Activated CD4-positive, alpha-beta memory T cell treated with anti-CD3 and anti-CD28 coated beads, Interleukin-2, amount 10 ng/mL, durations not matched to agents 7 days and 5 days (primary cell): ENCODE results near the gene IL7R. TPM values are rescaled to one million over a fixed set of nuclear protein-coding genes. Genes with fewer than 3 reads are reported as not detected.

Experiments used
- CTCF ChIA-PET: fragments of 350-600 bp; sonication (Branson Sonifier 250); formaldehyde crosslinking; loops from one replicate; lab custom pipeline; 2021; ENCODE audit warnings: antibody characterized with exemption, inconsistent platforms; lab: Charles Lee
- POLR2A ChIA-PET: fragments of 350-600 bp; sonication (Branson Sonifier 250); formaldehyde crosslinking; loops from one replicate; lab custom pipeline; 2021; ENCODE audit warnings: antibody characterized with exemption; lab: Charles Lee
- DNase-seq: peaks from one replicate; pipeline ENCODE4 v3.0.0-alpha.2; 2020
- H3K27ac Mint-ChIP-seq: one replicate; pipeline ENCODE4 v1.8.0; 2021; ENCODE audit warnings: mild to moderate bottlenecking, mixed read lengths
- H3K27me3 Mint-ChIP-seq: one replicate; pipeline ENCODE4 v1.8.0; 2021; ENCODE audit warnings: mixed read lengths
- H3K36me3 Mint-ChIP-seq: one replicate; pipeline ENCODE4 v1.8.0; 2021; ENCODE audit warnings: low read depth, mixed read lengths
- H3K4me1 Mint-ChIP-seq: one replicate; pipeline ENCODE4 v1.8.0; 2021; ENCODE audit warnings: mixed read lengths
- H3K4me3 Mint-ChIP-seq: one replicate; pipeline ENCODE4 v1.8.0; 2021; ENCODE audit warnings: mild to moderate bottlenecking, mixed read lengths
- H3K9me3 Mint-ChIP-seq: one replicate; pipeline ENCODE4 v1.8.0; 2021; ENCODE audit warnings: mixed read lengths
- total RNA-seq, 2 experiments: library from RNA; stranded (reverse); gene quantifications; one replicate each; pipeline ENCODE4 v1.2.3, GENCODE V29; 2021

IL7R gene
- total RNA-seq, 2 experiments from 2014 or later: 271 to 273 TPM

- CTCF ChIA-PET: no interaction called here
- H3K27ac Mint-ChIP-seq: no peak overlapping the region
Observed at GRCh38 chr5:35922468-35922867, 65.8 kb downstream of the IL7R start.

GRCh38 chr5:35924122-35924949 lies 67.6 kb downstream of the IL7R start:
- POLR2A ChIA-PET: interaction anchor here (0.5 to 1.5 kb wide), 8 partner anchors 43 to 739 kb away, joined by 3 to 7 read pairs (median 4); no protein-coding TSS in a partner anchor
- Mint-ChIP-seq H3K4me1 (peaks cover 50% of the 10 kb centered on the region), H3K9me3 (peaks cover 8% of the 10 kb centered on the region)

More at GRCh38 chr5:35922468-35922867, 65.8 kb downstream of the IL7R start:
- Mint-ChIP-seq H3K36me3 (peaks cover 16% of the 10 kb centered on the region), H3K9me3 (peaks cover 14% of the 10 kb centered on the region), H3K27me3 (peaks cover 5% of the 10 kb centered on the region), H3K4me1 (peaks cover 62% of the 10 kb centered on the region), H3K4me3 (no peak overlapping the region)
- DNase-seq: no peak
- POLR2A ChIA-PET: no interaction called here

GRCh38 chr5:35924950-35925722 lies 68.4 kb downstream of the IL7R start:
- Mint-ChIP-seq H3K9me3 (peaks cover 3% of the 10 kb centered on the region), H3K27me3 (peaks cover 5% of the 10 kb centered on the region), H3K4me1 (peaks cover 43% of the 10 kb centered on the region), H3K27ac (peak overlapping the region; percentile 64), H3K36me3 (peaks cover 2% of the 10 kb centered on the region), H3K4me3 (peak overlapping the region; percentile 62)
- POLR2A ChIA-PET: interaction anchor here (0.7 to 1.5 kb wide), 7 partner anchors 43 to 288 kb away, joined by 3 to 7 read pairs (median 4); no protein-coding TSS in a partner anchor
- DNase-seq: peak; percentile 88
- CTCF ChIA-PET: interaction anchor here (0.5 to 7.8 kb wide), 44 partner anchors 8 to 446 kb away, joined by 3 to 138 read pairs (median 4); partner anchors contain the start of genes CAPSL and SPEF2

More at GRCh38 chr5:35924122-35924949, 67.6 kb downstream of the IL7R start:
- CTCF ChIA-PET: interaction anchor here (0.7 to 7.8 kb wide), 28 partner anchors 9 to 309 kb away, joined by 3 to 138 read pairs (median 4); partner anchors contain the start of genes CAPSL and SPEF2
- Mint-ChIP-seq H3K27ac (peak overlapping the region; percentile 64), H3K36me3 (peaks cover 7% of the 10 kb centered on the region), H3K4me3 (peak overlapping the region; percentile 62), H3K27me3 (peaks cover 5% of the 10 kb centered on the region)
- no peak for DNase-seq

GRCh38 chr5:35926389-35927051 lies 69.8 kb downstream of the IL7R start:
- no peaks in the 10 kb centered on the region for H3K9me3 Mint-ChIP-seq
- H3K27me3 Mint-ChIP-seq: peaks cover 5% of the 10 kb centered on the region
- CTCF ChIA-PET: interaction anchor here (0.6 to 7.8 kb wide), 39 partner anchors 9 to 838 kb away, joined by 3 to 138 read pairs (median 5); partner anchors contain the start of genes IL7R and SPEF2
- POLR2A ChIA-PET: interaction anchor here (0.6 to 1.3 kb wide), 4 partner anchors 148 to 310 kb away, joined by 3 to 5 read pairs (median 4); no protein-coding TSS in a partner anchor
- peak; percentile 64 for DNase-seq
- no peaks in the 10 kb centered on the region for H3K36me3 Mint-ChIP-seq
- H3K4me3 Mint-ChIP-seq: no peak overlapping the region
- H3K4me1 Mint-ChIP-seq: peaks cover 39% of the 10 kb centered on the region
- no peak overlapping the region for H3K27ac Mint-ChIP-seq

Other genes starting within 250 kb of the IL7R start
- gene SPEF2, start 239.0 kb upstream of the IL7R start, total RNA-seq: 10 to 100 TPM; 10.8 to 13.1 TPM
- gene CAPSL, start 81.7 kb downstream of the IL7R start, total RNA-seq: not detected
- gene UGT3A1, start 134.5 kb downstream of the IL7R start, total RNA-seq: not detected
- gene UGT3A2, start 210.0 kb downstream of the IL7R start, total RNA-seq: under 1 TPM; 0.15 to 0.18 TPM